PC-3 (cell line): ENCODE data around the gene ZNF470. TPM values are rescaled to one million over a fixed set of nuclear protein-coding genes. Genes with fewer than 3 reads are reported as not detected.

Source experiments
- ATAC-seq: fragments of 200-7000 bp; cut with Tn5 transposase; 2 replicates; pipeline ENCODE4 v1.9.1; 2020; ENCODE audit warnings: mild to moderate bottlenecking, moderate library complexity
- BruUV-seq: library from RNA; stranded (reverse); fragments of 400-500 nt; replicated peaks from 2 replicates; lab custom pipeline; 2021; lab: Mats Ljungman, UMichigan
- CTCF ChIA-PET: fragments of 300-600 bp; sonication (Branson Sonifier 250); formaldehyde crosslinking; loops from one replicate; lab custom pipeline; 2022; ENCODE audit warnings: antibody characterized with exemption; lab: Charles Lee
- POLR2A ChIA-PET: fragments of 300-600 bp; sonication (Branson Sonifier 250); formaldehyde crosslinking; loops from one replicate; lab custom pipeline; 2022; ENCODE audit warnings: antibody characterized with exemption; ENCODE audit not compliant: unreplicated experiment; lab: Charles Lee
- DNase-seq: peaks from one replicate; pipeline ENCODE4 v3.0.0-alpha.2; 2015
- H2AFZ ChIP-seq: fragments of 300-600 bp; sonication (generic); 2 replicates; pipeline ENCODE4 v1.6.0; 2016; ENCODE audit warnings: antibody characterized with exemption, low read length
- H3F3A ChIP-seq: fragments of 300-600 bp; sonication (generic); one replicate; pipeline ENCODE4 v1.6.0; 2017; ENCODE audit warnings: antibody characterized with exemption, low read length, control low read depth, mild to moderate bottlenecking; ENCODE audit not compliant: unreplicated experiment
- H3K27ac ChIP-seq: fragments of 300-600 bp; sonication (generic); 2 replicates; pipeline ENCODE4 v1.5.1; 2016; ENCODE audit warnings: mild to moderate bottlenecking, low read length
- H3K27me3 ChIP-seq: fragments of 300-600 bp; sonication (generic); 2 replicates; pipeline ENCODE4 v1.6.1; 2016; ENCODE audit warnings: low read length, mixed read lengths
- H3K36me3 ChIP-seq: fragments of 300-600 bp; sonication (generic); 2 replicates; pipeline ENCODE4 v1.6.1; 2016; ENCODE audit warnings: low read depth, mixed run types, low read length, mixed read lengths
- H3K4me1 ChIP-seq: fragments of 300-600 bp; sonication (generic); 2 replicates; pipeline ENCODE4 v1.5.1; 2016; ENCODE audit warnings: low read length; ENCODE audit not compliant: insufficient read depth
- H3K4me2 ChIP-seq: fragments of 300-600 bp; sonication (generic); 2 replicates; pipeline ENCODE4 v1.6.0; 2016; ENCODE audit warnings: low read length
- H3K4me3 ChIP-seq: fragments of 300-600 bp; sonication (generic); 2 replicates; pipeline ENCODE4 v1.5.1; 2016; ENCODE audit warnings: mild to moderate bottlenecking, low read length, mixed read lengths
- H3K79me2 ChIP-seq: fragments of 300-600 bp; sonication (generic); 2 replicates; pipeline ENCODE4 v1.6.1; 2017; ENCODE audit warnings: low read length, mixed read lengths
- H3K9ac ChIP-seq: fragments of 300-600 bp; sonication (generic); 2 replicates; pipeline ENCODE4 v1.6.0; 2016; ENCODE audit warnings: mild to moderate bottlenecking, low read length
- H3K9me2 ChIP-seq: fragments of 300-600 bp; sonication (generic); replicated peaks from 2 replicates; pipeline ENCODE4 v1.6.1; 2016; ENCODE audit warnings: mixed run types, low read length, mixed read lengths
- H3K9me3 ChIP-seq: fragments of 300-600 bp; sonication (generic); 2 replicates; pipeline ENCODE4 v1.6.1; 2016; ENCODE audit warnings: low read length, mixed read lengths
- H4K20me1 ChIP-seq: fragments of 300-600 bp; sonication (generic); 2 replicates; pipeline ENCODE4 v1.6.1; 2016; ENCODE audit warnings: low read length, mixed read lengths
- CTCF ChIP-seq: fragments of 300-600 bp; sonication (generic); conservative IDR thresholded peaks from 2 replicates; pipeline ENCODE4 v1.5.1; 2017; ENCODE audit warnings: antibody characterized with exemption, low read depth, mild to moderate bottlenecking, low read length
- EZH2 ChIP-seq: fragments of 300-600 bp; sonication (generic); IDR thresholded peaks from one replicate; pipeline ENCODE4 v1.6.1; 2017; ENCODE audit warnings: antibody characterized with exemption, mild to moderate bottlenecking, low read length; ENCODE audit not compliant: unreplicated experiment
- EZH2phosphoT487 ChIP-seq: fragments of 300-600 bp; sonication (generic); IDR thresholded peaks from 2 replicates; pipeline ENCODE4 v1.6.1; 2018; ENCODE audit warnings: mild to moderate bottlenecking, antibody characterized with exemption, low read length, borderline replicate concordance
- intact Hi-C: fragments of 100-400 bp; cut with micrococcal nuclease; formaldehyde crosslinking; loops from 2 replicates; pipeline ENCODE4 v1.9.0; 2023
- total RNA-seq: library from RNA; depleted of rRNA; stranded (reverse); fragments of >200 nt; gene quantifications from 2 replicates; pipeline ENCODE4 v1.2.3, GENCODE V29; 2014

Gene ZNF470
- total RNA-seq, 1 experiment from 2014 or later, result 0.26 TPM

- DNase-seq (peak; percentile 86), ATAC-seq (peak; percentile 95)
- Histone ChIP-seq H3K9me3 (peaks cover 62% of the 10 kb centered on the region), H3K27ac (no peak within 1 kb of the TSS), H3F3A (no peaks in the 10 kb centered on the region), H3K9me2 (no peaks in the 10 kb centered on the region), H3K36me3 (peaks cover 29% of the 10 kb centered on the region), H3K9ac (peak within 1 kb of the TSS; percentile 88), H3K4me3 (peak within 1 kb of the TSS; percentile 94), H3K4me1 (no peaks in the 10 kb centered on the region), H2AFZ (peak within 1 kb of the TSS; percentile 96), H3K4me2 (peak within 1 kb of the TSS; percentile 88), H3K79me2 (peaks cover 40% of the 10 kb centered on the region), H4K20me1 (no peaks in the 10 kb centered on the region), H3K27me3 (no peaks in the 10 kb centered on the region)
- CTCF ChIA-PET, result no interaction called here
- no TSS peak for BruUV-seq
- intact Hi-C loops, result no loop called here
- no peak for TF ChIP-seq CTCF
- POLR2A ChIA-PET, result no interaction called here
These were observed 27.7 kb downstream of the ZNF470 start, which contains the start of gene ZNF71 for GRCh38 chr19:56594783-56595547. ZNF71 (plus strand) TSS chr19:56595302; CDS start chr19:56601559, 6,257 bp downstream.

- Histone ChIP-seq H3K36me3 (peaks cover 30% of the 10 kb centered on the region), H3F3A (no peaks in the 10 kb centered on the region), H3K27ac (no peak overlapping the region), H3K4me3 (peak overlapping the region; percentile 94), H2AFZ (peak overlapping the region; percentile 96), H3K4me1 (no peaks in the 10 kb centered on the region), H3K9me3 (peaks cover 57% of the 10 kb centered on the region), H3K27me3 (no peaks in the 10 kb centered on the region), H4K20me1 (no peaks in the 10 kb centered on the region), H3K9ac (peak overlapping the region; percentile 88), H3K9me2 (no peaks in the 10 kb centered on the region), H3K79me2 (peaks cover 42% of the 10 kb centered on the region), H3K4me2 (peak overlapping the region; percentile 88)
- no TSS peak for BruUV-seq
- ChIA-PET CTCF (no interaction called here), POLR2A (no interaction called here)
- DNase-seq (no peak), ATAC-seq (peak; percentile 50)
- intact Hi-C loops, result no loop called here
- TF ChIP-seq EZH2phosphoT487 (no peak), CTCF (no peak), EZH2 (no peak)
These were observed 28.3 kb downstream of the ZNF470 start for GRCh38 chr19:56595548-56595899.

GRCh38 chr19:56596676-56597075 is 29.4 kb downstream of the ZNF470 start:
- no peak overlapping the region for H3K9ac ChIP-seq
- H3K4me3 ChIP-seq, result peak overlapping the region; percentile 94
- H3K9me2 ChIP-seq, result no peaks in the 10 kb centered on the region
- intact Hi-C loops, result no loop called here
- H3K4me2 ChIP-seq, result no peak overlapping the region
- no peaks in the 10 kb centered on the region for H3F3A ChIP-seq
- TF ChIP-seq EZH2 (no peak), EZH2phosphoT487 (no peak), CTCF (no peak)
- no peaks in the 10 kb centered on the region for H3K27me3 ChIP-seq
- ChIA-PET POLR2A (no interaction called here), CTCF (no interaction called here)
- H3K36me3 ChIP-seq, result peaks cover 41% of the 10 kb centered on the region
- BruUV-seq, result no TSS peak
- H3K4me1 ChIP-seq, result no peaks in the 10 kb centered on the region
- no peak overlapping the region for H3K27ac ChIP-seq
- no peak for ATAC-seq
- no peaks in the 10 kb centered on the region for H4K20me1 ChIP-seq
- DNase-seq, result no peak
- H3K9me3 ChIP-seq, result peaks cover 58% of the 10 kb centered on the region
- H3K79me2 ChIP-seq, result peaks cover 49% of the 10 kb centered on the region
- H2AFZ ChIP-seq, result no peak overlapping the region
